NCI-H774 (cell line): Measurements from ENCODE around the gene LGR4.
A peak's percentile ranks its signal among the peaks of the same experiment; 100 is the strongest.

Experiments used
- DNase-seq: peaks from one replicate; lab custom pipeline; 2025; lab: John Stamatoyannopoulos, UW

The LGR4 gene

DNA sequence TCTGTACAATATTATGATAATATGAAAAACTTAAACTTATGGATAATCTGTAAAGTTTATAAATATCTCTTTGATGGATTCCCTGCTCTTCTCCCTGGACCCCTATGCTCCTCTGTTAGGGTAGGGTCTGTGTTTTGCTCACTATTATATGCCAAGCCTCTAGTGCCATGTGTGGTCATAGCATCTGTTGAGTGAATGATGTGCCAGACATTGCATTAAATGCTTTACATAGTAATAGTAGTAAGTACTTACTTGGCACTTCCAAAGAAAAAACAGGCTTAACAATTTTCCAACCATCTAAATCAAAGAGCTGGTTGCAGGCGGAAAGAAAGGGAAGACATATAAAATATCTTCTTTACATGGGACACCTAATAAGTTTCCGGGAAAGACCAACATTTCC lies 46.8 kb downstream of the LGR4 start:
- DNase-seq: no peak

DNA sequence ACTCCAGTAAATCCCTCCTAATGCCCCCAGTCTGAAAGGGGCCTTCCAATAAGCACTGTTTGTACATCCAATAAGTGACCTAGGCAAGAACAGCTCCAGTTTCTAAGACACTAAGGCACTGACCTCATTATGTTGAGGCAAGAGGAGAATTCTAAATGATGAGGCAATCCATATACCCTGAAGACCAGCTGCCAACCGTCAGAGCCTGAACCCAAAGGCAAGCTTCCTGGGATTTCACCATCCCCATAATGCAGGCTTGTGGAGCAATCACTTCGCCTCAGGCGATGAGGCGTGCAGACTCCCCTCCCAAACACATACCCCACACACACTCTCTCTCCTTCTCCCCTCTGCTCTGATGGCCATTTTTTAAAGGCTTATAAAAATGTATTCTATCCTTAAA lies 49.5 kb downstream of the LGR4 start:
- no peak for DNase-seq

DNA sequence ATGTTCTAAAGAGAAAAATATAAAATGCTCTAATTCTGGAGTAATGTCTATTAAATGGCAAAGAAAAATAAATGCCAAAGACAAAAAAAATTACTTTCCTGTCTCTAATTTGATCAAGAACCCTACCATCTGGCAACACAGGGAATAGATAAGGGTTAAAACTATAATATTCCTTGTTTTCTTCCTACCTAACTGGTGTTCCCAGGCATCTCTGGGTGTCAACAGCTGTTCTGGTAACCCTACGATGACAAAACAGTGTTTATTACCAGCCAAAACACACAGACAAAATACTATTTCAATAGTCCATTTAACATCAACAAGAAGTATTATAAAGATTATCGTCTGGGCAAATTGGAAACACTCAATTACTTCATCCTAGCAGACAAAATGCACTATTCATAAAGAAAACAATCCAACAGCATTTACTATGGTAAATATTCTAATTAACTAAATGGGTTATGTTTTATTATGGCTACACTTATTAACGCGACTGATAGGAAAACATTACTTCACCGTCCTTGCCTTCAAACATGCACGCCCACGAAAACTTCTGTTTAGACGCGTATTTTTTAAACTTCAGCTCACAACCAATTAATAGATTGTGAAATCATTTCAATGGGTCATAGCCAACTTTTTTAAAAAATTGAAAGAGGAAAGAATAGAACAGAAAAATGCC lies 50.6 kb downstream of the LGR4 start:
- DNase-seq: peak; percentile 52

DNA sequence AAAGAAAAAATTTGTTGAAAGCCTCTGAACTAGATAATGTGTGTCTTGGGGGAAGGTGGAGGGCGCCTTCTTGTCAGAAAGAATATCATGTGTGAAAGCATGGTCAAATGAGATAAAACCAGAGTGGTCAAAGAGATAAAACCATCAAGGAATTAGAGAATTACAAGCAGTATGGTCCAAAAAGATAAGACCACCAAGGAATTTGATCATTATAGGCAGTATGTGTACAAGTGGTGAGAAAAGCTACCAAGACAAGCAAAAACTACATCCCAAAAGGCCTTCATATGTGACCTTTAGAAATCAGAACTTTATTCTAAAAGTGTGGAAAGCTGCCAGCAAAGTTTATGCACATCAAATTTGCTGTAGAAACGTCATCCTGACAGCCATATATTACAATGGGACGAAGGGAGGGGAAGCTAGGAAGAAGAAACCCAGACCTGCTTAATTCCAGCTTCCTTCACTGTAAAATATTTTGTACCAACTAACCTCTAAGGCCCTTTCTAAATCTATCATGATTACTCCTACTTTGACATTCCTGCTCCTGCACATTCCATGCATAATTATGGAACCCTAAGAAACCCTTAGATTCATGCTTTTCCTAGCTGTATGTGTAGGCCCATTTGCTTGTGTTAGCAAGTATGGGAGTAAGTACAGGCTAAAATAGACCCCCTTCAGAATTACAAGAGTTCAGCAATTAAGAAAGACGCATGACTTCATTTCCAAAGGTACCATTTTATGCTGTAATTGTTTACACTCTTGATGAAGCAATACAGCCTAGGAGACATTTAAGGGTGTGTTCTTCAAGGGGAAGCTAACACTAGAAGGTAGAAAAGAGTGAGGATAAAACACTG lies 51.6 kb downstream of the LGR4 start:
- DNase-seq: peak; percentile 33

DNA sequence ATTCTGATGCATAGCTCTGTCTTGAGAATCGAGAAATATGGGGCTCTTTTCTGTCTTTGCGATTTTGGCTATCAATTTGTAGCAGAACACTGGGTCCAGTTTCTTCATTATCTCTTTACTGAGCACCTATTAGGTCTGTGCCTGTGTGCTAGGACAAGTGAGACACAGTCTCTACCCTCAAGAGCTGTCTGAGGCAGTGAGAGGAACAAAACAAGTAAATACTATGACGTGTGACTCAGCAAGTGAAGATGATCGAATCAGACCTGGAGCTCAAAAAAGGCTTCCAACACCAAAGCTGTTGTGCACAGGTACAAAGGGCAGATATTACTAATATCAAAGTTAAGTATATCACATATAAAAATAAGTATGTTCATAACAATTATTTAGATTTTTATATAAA lies 52.4 kb downstream of the LGR4 start:
- DNase-seq: no peak

DNA sequence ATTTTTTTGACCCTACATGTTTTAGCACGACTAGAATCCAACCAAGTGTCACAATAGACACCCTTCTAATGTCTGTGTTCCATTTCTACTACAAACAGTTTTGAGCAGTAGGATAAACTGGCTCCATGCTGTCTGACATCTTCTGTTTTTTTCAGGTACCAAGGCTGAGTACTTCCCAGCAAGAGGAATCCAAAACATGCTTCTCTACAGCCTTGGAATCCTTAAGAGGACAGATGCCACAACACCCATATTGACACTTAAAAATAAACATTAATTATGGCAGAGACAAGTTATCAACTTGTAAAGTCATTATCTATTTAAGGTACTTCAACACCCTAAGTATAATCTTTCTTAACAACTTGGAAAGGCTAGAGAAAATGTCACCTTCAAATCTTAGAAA lies 54.2 kb downstream of the LGR4 start:
- DNase-seq: no peak

DNA sequence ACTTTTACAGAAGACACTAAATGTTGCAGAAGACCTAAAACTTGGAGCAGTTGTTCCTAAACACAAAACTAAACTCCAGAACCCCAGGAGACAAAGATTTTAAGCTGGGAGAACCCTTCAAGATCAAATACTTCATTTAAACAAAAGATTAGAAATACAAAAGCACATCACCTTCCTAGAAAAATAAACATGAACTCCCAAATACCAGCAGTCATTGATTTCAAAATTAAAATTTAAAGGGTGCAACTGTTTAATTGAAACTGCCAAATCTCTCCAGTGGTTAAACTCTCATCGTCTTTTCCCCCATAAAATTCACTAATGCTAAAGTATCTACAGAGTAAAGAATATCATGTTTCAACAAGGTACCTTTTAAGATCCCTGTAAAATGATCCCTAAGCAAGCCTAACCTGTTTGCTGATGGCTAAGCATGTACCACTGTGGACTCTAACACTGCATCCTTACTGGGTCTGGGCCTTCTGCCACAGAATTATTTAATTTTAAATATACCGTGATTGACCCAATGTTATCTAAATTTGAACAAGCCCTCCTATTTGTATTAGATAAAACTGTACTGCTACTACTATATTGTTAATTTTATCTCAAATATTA lies 55.9 kb downstream of the LGR4 start:
- DNase-seq: no peak

DNA sequence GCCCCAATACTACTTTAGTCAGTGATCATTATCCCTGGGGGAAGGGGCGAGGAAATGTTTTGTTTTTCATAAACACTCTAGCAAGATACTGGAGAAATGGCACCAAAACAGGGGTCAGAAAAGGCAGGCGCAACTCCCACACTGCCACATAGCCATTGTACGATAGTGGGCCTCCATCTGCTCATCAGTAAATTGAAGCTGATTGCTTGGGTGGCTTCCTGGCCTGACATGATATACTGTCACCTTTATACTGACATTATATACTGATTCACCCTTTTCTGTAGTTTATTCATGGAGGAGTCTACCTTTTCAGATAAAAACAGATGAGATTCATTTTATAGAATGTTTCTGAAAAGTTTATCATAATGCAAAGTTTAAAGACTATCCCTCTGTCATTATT lies 57.9 kb downstream of the LGR4 start:
- DNase-seq: no peak

DNA sequence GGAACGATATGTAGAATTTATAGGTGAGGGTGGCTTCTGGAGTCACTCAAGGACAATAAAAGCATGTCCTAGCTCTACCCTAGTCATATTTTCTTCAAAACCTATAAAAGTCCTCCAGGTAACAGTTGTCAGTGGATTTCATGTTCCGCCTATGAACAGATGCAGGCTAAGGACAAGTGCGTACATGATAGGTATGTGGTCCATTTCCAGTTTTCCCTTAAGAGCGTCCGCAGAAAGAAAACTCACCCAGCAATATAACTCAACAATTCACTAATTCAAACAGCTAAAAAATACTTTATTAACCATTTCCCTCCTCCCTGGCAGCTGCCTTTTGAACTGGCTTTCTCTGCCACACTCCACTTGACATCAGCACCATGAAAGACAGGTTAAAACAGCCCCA lies 59.4 kb downstream of the LGR4 start:
- DNase-seq: no peak

DNA sequence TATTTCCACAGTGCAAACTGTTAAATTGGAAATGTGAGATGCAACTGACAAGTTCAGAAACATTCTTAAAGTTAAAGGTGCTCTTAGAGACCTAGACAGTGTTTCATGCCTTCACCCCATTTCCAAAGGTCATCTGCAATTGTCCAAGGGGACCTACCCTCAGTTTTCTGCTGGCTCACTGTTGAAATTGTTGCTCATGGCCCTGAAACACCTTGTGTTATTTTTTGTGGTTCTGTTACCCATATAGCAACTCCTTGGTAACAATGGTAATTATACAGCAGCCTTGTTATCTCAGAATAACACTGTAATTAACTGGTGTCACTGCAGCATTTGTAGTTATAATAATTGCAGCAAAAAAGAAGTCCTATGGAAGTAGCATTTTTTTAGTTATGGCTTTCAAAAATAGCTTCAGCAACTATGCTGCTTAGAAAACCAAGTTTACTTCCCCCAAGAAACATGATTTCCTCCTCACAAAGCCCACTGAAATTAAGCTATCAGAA lies 60.3 kb downstream of the LGR4 start:
- no peak for DNase-seq

DNA sequence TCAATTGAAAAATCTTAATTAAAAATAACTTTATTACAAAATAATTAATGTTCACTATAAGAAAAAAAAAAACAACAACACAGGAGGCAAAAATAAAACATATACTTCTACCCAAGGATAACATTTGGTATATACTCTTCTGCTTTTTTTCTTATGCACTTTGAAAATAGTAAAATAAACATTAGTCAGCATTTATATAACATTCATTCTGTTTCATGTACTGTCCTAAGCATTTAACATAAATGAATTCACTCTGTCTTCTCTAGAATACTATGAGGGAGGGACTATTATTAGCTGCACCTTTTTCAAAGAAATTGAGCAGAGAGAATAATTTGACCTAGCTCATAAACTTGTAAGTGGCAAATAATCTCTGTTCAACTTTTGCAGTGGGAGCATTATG lies 61.3 kb downstream of the LGR4 start:
- DNase-seq: no peak

DNA sequence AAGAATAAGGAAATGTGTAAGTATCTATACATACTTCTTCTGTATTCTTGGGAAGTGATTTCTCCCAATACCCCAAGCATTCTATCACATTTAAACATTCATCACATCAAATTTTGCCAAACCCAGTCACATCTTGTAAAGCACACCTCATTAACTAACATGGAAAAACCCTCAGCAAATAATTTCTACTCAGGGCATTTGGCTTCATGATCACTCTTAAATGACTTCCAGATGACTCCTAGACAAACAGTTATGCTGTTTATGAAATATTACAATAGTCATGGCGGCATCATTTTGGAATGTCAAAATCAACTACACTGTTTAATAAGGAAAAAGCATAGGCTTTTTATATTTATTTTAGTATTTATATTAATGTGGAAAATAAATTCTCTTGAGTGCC lies 62.3 kb downstream of the LGR4 start:
- no peak for DNase-seq

DNA sequence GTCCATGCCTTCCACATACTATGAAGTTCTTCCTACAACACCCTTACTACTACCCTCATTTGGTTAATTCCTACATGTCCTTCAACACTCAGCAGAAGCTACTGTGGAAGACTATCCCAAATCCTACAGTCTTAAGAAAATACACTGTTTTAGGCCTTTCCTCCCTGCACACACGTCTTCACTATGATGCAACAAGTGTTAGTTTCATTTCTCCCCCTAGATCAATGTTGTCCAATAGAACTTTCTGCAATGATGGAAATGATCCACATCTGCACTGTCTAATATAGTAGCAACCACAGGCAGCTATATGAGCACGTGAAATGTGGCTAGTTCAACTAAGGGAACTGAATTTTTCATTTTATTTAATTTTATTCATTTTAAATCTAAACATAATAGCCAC lies 62.8 kb downstream of the LGR4 start:
- no peak for DNase-seq

DNA sequence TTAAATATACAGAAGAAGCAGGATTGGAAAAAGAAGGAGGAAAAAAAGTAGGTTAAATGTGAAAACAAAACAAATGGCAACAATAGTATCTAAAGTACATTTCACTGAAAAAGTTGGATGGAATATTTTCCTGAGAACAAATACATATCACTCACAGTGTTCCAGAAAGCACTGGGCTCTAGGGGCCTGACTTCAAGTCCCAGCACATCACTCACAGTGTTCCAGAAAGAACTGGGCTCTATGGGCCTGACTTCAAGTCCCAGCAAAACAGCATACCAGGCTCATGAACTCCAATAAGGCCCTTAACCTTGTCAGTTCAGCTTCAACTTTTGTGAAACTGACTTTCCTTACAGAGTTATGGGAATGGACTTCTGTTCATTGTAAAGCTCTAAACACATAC lies 63.5 kb downstream of the LGR4 start:
- DNase-seq: no peak

DNA sequence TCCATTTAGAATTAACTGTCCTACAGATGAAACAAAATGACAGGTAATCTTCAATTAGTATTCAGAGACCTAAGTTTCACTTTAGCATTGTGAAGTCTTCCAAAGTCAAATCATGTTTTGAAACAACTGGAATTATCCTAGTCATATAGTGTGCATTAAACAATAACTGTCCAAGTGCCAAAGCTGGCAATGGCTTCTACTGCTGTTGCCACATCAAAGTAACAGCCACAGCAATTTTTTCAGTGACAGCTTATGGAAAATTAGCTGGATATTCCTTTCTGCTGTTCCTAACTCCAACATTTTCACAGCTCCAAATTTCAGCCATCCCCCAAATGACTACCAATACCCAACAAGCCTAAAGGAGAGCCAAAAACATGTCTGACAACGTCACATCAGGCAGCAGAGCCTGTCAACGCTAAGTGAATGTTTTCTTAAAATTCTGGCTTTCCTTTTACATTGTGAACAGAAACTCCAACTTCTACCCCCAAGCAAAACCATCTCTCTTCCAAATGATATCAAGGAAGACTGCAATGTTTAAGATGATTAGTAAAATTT lies 64.3 kb downstream of the LGR4 start:
- DNase-seq: no peak

DNA sequence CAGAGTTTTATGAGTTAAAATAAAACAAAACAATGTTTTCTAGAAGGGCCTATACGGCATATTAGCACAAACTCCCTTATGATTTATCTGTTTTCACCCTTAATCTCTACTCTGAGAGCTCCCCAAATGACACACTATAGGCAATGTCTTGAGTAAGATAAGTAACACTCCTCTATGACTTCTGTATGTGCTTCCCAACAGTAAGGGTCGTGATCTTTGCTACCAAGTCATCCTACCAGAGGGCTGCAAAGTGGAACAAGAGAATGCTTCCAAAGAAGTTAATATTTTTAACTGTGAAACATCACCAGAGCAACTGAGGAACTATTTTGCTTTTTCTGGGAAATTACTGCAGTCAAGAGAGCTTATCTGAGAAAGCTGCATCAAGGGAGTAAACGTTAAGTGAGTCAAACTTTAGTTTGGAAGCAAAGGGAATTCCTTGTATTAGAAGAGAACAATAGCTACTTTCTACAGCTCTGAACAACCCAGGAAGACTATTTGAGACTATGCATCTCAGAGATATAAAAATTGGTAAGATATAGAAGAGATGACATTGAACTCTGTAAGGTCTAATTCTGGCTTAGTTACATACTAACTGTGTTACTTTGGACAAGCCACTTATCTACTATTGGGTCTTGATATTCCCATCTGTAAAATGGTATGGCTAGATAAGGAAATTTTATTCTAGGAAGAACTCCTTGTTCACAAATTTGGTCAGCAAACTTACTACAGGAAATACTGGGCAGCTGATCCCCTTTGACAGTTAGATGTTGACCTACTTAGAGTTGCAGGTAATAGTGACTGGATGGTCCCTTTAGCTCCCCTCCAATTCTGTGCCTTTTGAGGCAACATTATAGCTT lies 65.9 kb downstream of the LGR4 start:
- DNase-seq: no peak

DNA sequence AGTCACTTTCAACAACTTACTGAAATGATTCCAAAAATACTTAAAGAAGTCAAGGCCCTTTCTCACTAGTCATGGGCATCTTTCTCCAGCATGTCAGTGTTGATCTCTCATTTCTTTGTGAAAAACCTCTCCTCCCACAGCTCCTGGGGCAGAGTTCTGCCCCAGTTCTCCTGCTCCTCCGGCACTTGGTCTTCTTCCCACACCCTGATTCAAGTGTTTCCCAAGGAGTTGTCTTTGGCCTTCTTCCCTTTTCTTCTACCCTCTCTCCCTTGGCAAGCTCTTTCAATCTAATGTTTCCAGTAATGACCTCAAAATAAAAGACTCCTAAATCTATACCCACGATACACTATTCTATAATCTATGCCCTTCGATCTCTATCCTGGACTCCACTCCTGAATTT lies 67.5 kb downstream of the LGR4 start:
- no peak for DNase-seq

DNA sequence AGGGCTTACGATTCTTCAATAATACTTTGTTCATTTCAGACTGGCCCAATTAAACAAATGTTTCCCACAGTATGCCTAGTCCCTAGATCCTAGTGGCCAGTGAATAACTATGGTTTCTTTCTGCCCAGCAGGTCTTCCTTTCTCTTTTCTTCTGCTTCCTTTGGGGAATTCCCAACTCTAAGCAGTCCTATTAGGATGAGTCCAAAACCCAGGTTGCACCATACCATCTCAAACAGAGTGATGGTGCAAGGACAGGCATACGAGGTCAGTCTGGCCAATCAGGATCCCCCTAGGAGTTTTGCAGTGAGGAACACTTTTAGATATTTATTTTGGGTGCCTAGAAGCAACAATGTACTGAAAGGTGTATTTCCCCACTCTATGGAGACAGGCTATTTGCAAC lies 68.2 kb downstream of the LGR4 start:
- DNase-seq: no peak

DNA sequence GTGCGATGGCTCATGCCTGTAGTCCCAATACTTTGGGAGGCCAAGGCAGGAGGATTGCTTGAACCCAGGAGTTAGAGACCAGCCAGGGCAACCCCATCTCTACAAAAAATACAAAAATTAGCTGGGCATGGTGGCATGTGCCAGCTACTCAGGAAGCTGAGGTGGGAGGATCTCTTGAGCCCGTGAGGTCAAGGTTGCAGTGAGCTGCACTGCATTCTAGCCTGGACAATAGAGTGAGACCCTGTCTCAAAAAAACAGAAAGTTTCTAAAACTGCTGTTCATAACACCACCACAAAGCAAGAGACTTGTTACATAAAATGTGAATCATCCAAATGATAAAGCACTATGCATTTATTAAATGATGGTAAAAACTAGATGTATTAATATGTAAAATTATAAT lies 69.4 kb downstream of the LGR4 start:
- DNase-seq: no peak

DNA sequence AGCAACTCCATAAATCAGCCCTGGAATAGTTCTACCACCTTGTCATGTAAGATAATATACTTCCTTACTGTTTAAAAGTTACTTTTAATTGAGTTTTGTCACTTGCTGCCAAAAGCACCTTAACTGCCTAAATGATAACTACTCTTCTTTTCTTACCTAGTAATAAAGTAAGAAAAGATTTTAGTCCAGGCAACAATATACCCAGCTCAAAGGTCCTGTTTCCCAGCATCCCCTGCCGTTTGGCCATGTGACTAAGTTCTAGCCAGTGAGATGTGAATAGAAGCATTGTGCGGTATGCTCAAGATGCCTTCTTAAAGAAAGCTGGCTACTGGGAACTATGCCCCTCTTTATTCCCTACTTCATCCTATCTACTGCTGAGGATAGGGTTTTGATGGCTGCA lies 70.1 kb downstream of the LGR4 start:
- DNase-seq: no peak

DNA sequence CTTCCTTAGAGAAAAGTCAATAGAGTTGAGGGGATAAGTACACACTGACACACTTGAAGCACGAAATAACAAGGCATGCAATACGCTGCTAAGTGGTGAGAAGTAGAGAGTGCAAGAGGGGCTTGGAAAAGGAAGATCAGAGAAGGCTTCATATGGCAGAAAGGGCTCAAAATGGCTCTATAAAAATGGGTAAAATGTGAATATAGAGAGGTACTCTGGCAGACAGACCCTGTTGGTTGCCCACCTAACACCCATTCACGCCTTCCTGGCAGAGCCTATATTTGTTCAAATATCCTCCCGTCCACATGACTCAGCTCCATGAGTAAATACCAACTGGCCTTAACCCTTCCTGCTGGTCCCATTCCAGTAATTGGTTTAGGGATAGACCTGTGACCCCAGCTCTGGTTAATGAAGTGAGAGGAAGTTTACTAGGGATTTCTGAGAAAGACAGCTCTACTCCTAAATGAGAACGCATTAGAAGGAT lies 70.7 kb downstream of the LGR4 start:
- no peak for DNase-seq
